HFF-Myc (cell line): Measurements from ENCODE around the gene HSF5.

ENCODE experiments used
- DNase-seq: peaks from one replicate; pipeline ENCODE4 v3.0.0-alpha.2; 2011; ENCODE audit warnings: low read depth; ENCODE audit errors: extremely low read depth
- H3K4me3 ChIP-seq: replicated peaks from 2 replicates; pipeline ENCODE4 v1.5.1; 2011; ENCODE audit warnings: low read depth, mild to moderate bottlenecking, control low read depth, low read length
- TF ChIP-seq, protein P1 (sequence below): IDR thresholded peaks from 2 replicates; pipeline ENCODE4 v1.5.1; 2012; ENCODE audit warnings: mild to moderate bottlenecking, low read depth, low read length, control low read depth; ENCODE audit errors: missing control alignments

The HSF5 gene

GRCh38 chr17:58377093-58377601 lies 111.1 kb downstream of the HSF5 start:
- TF ChIP-seq, protein P1, sequence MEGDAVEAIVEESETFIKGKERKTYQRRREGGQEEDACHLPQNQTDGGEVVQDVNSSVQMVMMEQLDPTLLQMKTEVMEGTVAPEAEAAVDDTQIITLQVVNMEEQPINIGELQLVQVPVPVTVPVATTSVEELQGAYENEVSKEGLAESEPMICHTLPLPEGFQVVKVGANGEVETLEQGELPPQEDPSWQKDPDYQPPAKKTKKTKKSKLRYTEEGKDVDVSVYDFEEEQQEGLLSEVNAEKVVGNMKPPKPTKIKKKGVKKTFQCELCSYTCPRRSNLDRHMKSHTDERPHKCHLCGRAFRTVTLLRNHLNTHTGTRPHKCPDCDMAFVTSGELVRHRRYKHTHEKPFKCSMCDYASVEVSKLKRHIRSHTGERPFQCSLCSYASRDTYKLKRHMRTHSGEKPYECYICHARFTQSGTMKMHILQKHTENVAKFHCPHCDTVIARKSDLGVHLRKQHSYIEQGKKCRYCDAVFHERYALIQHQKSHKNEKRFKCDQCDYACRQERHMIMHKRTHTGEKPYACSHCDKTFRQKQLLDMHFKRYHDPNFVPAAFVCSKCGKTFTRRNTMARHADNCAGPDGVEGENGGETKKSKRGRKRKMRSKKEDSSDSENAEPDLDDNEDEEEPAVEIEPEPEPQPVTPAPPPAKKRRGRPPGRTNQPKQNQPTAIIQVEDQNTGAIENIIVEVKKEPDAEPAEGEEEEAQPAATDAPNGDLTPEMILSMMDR = no peak
- H3K4me3 ChIP-seq = no peak overlapping the region
- no peak for DNase-seq

GRCh38 chr17:58376472-58377000 lies 111.7 kb downstream of the HSF5 start:
- DNase-seq = no peak
- no peak overlapping the region for H3K4me3 ChIP-seq
- TF ChIP-seq, protein P1 = no peak

- TF ChIP-seq, protein P1 = no peak
- no peak for DNase-seq
Measured at GRCh38 chr17:58375811-58376210, 112.4 kb downstream of the HSF5 start.

GRCh38 chr17:58375256-58375655 lies 113.0 kb downstream of the HSF5 start:
- TF ChIP-seq, protein P1 = no peak
- no peak for DNase-seq
- H3K4me3 ChIP-seq = no peak overlapping the region

More at GRCh38 chr17:58375811-58376210, 112.4 kb downstream of the HSF5 start:
- no peak overlapping the region for H3K4me3 ChIP-seq

DNA sequence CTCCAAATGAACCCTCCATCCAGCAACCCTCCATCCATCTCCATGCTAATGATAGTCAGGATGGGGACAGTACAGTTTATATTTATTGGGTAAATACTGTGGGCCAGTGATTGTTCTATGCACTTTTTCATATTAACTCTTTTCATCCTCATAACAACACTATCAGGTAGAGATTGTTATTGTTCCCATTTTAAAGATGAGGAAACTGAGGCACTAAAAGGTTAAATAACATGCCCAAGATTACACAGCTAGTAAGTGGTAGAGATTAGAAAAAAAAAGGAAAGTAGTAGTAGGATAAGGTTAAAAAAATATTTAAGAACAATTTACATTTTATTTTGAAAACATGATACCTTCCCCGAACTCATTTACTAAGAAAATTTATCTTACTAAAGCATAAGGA lies 114.3 kb downstream of the HSF5 start:
- TF ChIP-seq, protein P1 = no peak
- no peak for DNase-seq
- no peak overlapping the region for H3K4me3 ChIP-seq

- DNase-seq = no peak
- H3K4me3 ChIP-seq = no peak overlapping the region
- TF ChIP-seq, protein P1 = no peak
Measured at GRCh38 chr17:58373003-58373402, 115.2 kb downstream of the HSF5 start.
